SK-N-SH (cell line): ENCODE measurements around the gene FBXL7.

Source experiments
- EZH2phosphoT487 ChIP-seq: fragments of 200-600 bp; sonication (generic); IDR thresholded peaks from 2 replicates; pipeline ENCODE4 v1.6.1; 2017; ENCODE audit warnings: low read depth, mixed run types, mild to moderate bottlenecking, antibody characterized with exemption, moderate library complexity, borderline replicate concordance
- FOSL2 ChIP-seq: IDR thresholded peaks from 2 replicates; pipeline ENCODE4 v1.4.0; 2012; ENCODE audit warnings: low read depth, mild to moderate bottlenecking, moderate library complexity, borderline replicate concordance
- GABPA ChIP-seq: IDR thresholded peaks from 2 replicates; pipeline ENCODE4 v1.4.0; 2012; ENCODE audit warnings: low read depth, mild to moderate bottlenecking
- GATA2 ChIP-seq: sonication (generic); formaldehyde crosslinking; IDR thresholded peaks from 2 replicates; pipeline ENCODE4 v1.5.0; 2020; ENCODE audit warnings: mild to moderate bottlenecking, missing genetic modification reagents
- JUND ChIP-seq: IDR thresholded peaks from 2 replicates; pipeline ENCODE4 v1.4.0; 2012
- POLR2AphosphoS5 ChIP-seq: IDR thresholded peaks from 2 replicates; pipeline ENCODE4 v1.6.1; 2012; ENCODE audit warnings: low read depth, low read length
- SIN3A ChIP-seq: IDR thresholded peaks from 2 replicates; pipeline ENCODE4 v1.6.1; 2012; ENCODE audit warnings: low read depth, mild to moderate bottlenecking, low read length, moderate library complexity, borderline replicate concordance
- YY1 ChIP-seq: IDR thresholded peaks from 2 replicates; pipeline ENCODE4 v1.4.0; 2012; ENCODE audit warnings: low read depth, mild to moderate bottlenecking
- TF ChIP-seq, protein P1 (sequence below): fragments of 200-600 bp; sonication (generic); IDR thresholded peaks from 2 replicates; pipeline ENCODE4 v1.6.1; 2017; ENCODE audit warnings: antibody characterized with exemption, mild to moderate bottlenecking, moderate library complexity
- TF ChIP-seq, protein P2 (sequence below): IDR thresholded peaks from 2 replicates; pipeline ENCODE4 v1.4.0; 2012; ENCODE audit warnings: low read depth, borderline replicate concordance
- TF ChIP-seq, protein P3 (sequence below): IDR thresholded peaks from 2 replicates; pipeline ENCODE4 v1.6.1; 2012; ENCODE audit warnings: mild to moderate bottlenecking, low read depth, low read length, moderate library complexity
- TF ChIP-seq, protein P4 (sequence below): IDR thresholded peaks from 2 replicates; pipeline ENCODE4 v1.4.0; 2012; ENCODE audit warnings: low read depth

DNA sequence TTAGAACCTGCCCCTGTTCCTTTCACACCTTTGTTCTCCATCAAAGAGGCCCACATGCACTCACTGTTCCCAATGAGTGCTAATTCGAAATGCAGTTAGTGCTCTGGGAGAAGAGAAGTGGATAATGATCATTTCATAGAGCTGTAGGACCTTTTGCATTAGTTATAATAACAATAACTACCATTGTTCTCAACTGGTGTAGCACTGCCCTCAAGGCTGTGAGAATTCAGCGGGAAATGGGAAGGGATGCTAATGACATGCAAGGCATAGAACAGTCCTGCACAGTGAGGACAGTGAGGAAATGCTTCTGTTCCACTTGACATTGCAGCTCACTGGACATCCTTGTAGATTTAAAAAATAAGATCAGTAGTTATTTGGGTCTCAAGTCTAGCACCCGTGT, 187.4 kb downstream of the FBXL7 start:
- TF ChIP-seq, protein P1, sequence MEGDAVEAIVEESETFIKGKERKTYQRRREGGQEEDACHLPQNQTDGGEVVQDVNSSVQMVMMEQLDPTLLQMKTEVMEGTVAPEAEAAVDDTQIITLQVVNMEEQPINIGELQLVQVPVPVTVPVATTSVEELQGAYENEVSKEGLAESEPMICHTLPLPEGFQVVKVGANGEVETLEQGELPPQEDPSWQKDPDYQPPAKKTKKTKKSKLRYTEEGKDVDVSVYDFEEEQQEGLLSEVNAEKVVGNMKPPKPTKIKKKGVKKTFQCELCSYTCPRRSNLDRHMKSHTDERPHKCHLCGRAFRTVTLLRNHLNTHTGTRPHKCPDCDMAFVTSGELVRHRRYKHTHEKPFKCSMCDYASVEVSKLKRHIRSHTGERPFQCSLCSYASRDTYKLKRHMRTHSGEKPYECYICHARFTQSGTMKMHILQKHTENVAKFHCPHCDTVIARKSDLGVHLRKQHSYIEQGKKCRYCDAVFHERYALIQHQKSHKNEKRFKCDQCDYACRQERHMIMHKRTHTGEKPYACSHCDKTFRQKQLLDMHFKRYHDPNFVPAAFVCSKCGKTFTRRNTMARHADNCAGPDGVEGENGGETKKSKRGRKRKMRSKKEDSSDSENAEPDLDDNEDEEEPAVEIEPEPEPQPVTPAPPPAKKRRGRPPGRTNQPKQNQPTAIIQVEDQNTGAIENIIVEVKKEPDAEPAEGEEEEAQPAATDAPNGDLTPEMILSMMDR: no peak
- no peak for TF ChIP-seq GATA2
- TF ChIP-seq EZH2phosphoT487: no peak
- no peak for TF ChIP-seq FOSL2
- TF ChIP-seq, protein P2, sequence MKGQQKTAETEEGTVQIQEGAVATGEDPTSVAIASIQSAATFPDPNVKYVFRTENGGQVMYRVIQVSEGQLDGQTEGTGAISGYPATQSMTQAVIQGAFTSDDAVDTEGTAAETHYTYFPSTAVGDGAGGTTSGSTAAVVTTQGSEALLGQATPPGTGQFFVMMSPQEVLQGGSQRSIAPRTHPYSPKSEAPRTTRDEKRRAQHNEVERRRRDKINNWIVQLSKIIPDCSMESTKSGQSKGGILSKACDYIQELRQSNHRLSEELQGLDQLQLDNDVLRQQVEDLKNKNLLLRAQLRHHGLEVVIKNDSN: no peak
- TF ChIP-seq SIN3A: no peak
- TF ChIP-seq YY1: no peak
- TF ChIP-seq GABPA: no peak
- no peak for TF ChIP-seq POLR2AphosphoS5
- TF ChIP-seq, protein P3, sequence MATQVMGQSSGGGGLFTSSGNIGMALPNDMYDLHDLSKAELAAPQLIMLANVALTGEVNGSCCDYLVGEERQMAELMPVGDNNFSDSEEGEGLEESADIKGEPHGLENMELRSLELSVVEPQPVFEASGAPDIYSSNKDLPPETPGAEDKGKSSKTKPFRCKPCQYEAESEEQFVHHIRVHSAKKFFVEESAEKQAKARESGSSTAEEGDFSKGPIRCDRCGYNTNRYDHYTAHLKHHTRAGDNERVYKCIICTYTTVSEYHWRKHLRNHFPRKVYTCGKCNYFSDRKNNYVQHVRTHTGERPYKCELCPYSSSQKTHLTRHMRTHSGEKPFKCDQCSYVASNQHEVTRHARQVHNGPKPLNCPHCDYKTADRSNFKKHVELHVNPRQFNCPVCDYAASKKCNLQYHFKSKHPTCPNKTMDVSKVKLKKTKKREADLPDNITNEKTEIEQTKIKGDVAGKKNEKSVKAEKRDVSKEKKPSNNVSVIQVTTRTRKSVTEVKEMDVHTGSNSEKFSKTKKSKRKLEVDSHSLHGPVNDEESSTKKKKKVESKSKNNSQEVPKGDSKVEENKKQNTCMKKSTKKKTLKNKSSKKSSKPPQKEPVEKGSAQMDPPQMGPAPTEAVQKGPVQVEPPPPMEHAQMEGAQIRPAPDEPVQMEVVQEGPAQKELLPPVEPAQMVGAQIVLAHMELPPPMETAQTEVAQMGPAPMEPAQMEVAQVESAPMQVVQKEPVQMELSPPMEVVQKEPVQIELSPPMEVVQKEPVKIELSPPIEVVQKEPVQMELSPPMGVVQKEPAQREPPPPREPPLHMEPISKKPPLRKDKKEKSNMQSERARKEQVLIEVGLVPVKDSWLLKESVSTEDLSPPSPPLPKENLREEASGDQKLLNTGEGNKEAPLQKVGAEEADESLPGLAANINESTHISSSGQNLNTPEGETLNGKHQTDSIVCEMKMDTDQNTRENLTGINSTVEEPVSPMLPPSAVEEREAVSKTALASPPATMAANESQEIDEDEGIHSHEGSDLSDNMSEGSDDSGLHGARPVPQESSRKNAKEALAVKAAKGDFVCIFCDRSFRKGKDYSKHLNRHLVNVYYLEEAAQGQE: no peak
- TF ChIP-seq, protein P4, sequence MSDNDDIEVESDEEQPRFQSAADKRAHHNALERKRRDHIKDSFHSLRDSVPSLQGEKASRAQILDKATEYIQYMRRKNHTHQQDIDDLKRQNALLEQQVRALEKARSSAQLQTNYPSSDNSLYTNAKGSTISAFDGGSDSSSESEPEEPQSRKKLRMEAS: no peak
- no peak for TF ChIP-seq JUND
